GM21423 (cell line): ENCODE results near the gene POLE.

Experiments used
- ATAC-seq: cut with Tn5 transposase; IDR thresholded peaks from one replicate; pipeline ENCODE4 v1.9.1; 2021; ENCODE audit warnings: mild to moderate bottlenecking, moderate library complexity; ENCODE audit not compliant: unreplicated experiment

Gene POLE

DNA sequence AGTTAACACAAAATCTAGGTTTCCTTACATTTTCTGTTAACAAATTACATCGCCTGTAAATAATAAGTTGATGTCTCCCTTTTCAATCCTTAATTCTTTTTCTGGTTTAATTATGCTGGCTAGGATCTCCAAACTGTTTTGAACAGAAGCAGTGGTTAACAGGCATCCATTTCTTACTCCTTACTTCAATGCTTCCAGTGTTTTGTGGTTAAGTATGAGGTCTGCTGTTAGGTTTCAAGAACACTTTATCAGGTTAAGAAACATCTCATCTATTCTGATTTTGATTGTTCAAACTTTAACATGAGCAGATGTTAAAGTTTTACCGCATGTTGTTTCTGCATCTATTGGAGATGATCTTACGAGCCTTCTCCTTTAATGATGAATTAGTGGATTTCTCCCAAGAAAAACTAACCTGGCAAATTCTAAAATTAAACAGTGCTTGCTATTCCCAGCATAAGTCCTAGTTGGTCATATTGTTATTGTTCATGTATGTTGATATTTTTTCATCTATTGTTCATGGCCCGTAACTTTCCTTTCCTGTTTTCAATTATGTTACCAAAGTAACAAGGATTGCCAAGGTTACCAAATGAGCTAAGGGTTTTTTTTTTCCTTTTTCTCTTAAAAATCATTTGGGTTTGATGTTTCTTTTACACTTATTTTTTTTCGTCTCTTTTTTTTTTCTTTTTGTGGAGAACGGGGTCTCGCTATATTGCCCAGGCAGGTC is 33.4 kb downstream of the POLE start:
- ATAC-seq, result no peak

DNA sequence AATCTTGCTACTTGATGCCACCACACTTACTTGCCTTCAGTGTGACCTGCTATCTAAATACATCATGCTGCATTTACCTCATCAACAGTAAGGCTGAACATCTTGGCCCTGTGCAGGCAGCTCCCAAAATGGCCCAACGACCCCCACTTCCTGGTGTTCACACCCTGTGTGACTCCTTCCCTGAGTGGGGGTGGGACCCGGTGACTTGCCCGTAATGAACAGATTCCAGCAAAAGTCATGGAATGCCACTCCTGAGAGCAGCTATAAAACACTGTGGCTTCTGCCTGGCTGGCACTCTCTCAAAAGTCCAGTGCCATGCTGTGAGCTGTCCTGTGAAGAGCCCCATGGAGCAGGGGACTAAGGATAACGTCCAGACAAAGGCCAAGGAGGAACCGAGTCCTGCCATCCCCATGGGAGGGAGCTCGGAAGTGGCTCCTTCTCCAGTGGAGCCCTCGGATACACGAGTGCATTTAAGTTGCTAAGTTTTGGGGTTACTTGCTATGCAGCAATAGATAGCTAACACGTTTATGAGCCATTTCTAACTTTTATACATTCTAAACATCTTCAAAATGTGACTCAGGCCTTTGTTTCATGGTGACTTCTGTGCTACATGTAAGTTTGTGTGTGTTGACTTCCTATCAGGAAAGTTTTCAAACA is 35.6 kb downstream of the POLE start:
- no peak for ATAC-seq

DNA sequence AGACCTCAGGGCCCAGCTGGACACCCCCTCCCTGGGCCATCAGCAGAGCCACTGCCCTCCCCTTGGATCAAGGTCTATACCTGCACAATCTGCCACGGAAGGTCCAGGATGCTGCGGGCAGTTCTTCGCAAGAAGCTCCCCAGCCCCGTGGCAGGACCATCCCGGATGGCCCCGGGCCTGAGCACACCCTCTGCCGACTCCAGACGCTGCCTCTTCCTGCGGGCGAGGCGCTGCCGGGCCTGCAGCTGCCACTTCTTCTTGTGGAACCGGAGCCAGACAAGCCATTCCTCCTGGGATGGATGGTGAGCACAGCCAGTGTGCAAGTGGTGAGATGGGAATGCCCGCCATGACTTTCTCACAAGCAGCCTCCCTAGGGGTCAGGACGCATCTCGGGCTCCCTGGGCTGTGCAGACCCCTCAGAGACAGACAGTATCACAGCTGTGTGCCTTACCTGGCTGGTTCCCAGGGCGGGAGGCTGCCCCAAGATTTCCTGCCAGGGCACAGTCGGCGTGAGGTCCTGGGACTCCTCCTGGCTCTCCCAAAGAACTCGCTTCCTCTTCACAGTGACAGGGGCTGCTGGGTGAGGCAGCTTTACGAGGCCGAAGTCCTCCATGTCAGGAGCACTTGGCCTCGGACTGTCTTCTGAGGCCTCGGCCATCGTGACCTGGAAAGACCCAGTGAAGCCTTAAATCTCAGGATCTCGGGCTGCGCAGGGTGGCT is 37.8 kb downstream of the POLE start:
- ATAC-seq, result no peak

DNA sequence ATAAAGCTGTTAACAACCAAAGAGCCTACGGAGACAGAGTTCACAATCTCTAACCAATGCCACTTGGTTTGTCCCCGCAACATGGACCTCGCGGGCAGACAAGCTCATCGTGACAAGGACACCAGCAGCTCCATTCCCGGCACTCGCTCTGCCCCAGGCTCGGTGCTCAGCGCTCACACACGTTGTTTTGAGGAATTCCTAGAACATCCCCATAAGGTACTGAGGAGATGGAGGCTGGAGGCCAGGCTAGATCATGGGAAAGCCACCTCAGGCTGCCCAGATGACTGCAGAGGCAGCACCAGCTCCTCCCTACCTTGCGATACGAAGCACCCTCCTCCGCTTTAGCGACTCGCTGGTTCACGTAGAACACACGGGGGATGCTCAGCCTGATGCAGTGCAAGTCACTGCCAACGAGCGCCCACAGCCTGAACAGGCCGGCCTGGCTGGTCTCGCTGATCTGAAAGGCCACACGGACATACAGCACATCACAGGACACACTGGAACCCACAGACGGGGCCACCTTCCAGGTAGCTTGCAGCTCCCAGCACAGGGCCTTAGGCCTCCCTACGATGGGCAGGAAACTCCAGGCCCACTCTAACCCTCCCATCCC is 38.4 kb downstream of the POLE start:
- no peak for ATAC-seq

DNA sequence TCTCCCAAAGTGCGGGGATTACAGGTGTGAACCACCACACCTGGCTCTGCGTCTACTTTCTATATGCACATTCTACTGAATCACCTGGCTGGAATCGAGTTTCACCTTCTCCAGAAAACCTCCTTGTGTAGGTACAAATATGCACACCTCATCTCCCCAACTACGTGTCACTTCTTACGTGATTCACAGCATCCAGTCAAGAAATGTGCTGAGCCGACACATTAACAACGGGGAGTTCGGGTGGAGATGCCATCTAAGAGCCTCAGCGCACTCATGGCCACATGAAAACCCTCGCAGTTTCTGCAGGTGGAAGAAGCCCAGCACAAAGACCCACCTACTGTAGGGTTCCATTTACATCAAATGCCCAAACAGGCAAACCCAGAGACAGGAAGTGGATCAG is 39.3 kb downstream of the POLE start:
- no peak for ATAC-seq

DNA sequence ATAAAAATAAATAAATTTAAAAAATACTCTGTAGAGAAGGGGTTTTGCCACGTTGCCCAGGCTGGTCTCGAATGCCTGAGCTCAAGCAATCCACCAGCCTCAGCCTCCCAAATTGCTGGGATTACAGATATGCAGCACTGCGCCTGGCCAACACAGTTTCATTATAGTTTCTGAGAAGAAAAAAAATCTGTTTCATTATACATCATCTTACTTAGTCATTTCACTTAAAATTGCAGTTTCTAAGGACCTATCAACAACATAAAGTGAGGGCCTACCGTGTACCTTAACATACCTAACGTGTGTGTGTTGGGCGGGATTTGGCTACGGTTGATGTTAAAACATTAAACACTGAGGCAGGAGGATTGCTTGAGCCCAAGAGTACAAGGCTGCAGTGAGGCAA is 40.3 kb downstream of the POLE start:
- ATAC-seq, result no peak

DNA sequence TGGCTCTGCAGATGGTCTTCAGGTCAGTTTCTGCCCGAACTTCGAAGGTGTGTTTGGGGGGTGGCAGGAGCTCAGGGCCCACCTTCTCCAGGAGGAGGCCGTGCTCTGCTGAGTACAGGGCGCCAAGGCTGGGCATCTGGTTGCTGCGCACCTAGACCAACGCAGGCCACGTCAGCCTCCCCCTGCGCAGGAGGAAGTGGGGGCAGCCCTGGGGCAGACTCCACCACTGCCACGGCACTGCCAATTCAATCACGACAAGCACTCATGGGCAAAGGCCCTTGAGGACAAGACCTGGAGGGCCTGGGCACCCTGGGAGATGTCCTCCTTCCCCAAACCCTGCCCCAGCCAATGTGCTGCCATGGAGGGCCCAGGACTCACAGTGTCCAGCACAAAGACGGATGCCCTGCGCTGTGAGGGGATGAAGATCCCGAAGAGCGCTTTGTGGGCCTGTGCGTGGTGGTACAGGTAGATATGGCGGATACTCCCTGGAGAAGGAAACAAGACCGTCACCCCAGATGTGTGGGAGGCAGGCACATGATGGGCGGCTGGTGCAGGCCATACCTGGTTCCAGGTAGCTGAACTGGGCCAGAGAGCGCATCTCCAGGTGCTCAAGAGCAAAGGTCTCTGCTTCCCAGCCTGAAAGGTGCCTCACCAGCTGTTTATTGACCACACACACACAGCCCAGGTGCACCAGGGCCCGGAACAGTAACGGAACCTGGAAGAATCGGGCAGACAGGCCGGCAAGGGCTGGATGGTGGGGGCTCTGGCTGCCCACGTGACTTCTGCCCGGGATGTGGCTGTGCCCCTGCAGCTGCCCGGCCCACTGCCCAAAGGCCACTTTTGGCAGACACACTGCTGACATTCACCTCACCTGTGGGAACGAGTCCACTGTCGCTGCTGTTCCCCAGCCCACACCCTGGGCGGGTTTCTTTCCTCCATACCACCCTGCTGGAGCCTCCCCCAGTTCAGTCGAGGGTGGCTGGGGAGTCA is 44.0 kb downstream of the POLE start:
- ATAC-seq, result no peak

DNA sequence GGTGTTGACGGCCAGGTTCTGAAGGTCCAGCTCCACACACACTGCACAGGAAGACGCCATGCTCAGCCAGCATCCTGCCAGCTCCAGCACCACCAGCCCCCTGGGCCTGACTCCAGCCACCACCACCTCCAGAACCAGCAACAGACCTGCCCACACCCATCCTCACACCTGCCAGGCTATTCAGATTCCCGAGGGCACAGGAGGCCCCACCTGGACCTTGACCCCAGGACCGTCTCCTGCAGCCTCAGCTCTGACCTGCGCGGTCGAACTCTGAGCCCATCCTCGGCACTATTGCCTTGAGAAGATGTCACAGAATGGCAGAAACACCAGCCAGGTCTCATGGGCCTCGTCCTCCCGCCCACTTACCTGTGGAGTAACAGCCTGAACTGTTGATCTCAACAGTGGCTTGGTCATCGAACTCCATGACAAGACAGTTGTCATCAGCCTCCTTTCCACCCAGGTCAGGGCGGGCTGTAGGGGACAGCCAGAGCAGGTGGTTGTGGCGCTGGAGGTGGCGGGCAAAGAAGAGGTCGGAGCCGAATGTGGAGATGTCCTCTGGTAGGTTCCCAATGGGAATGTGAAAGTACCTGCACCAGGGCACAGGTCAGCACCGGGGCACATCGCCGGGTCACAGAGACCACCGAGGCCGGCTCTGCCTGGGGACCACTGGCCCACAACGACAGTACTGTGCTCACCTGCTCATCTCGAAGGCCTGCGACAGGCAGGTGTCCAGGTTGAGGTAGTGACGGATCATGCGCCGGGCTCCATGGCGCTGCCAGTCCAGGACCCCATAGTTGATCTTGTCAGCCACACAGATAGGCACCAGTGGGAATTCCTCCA is 45.1 kb downstream of the POLE start:
- ATAC-seq, result no peak

DNA sequence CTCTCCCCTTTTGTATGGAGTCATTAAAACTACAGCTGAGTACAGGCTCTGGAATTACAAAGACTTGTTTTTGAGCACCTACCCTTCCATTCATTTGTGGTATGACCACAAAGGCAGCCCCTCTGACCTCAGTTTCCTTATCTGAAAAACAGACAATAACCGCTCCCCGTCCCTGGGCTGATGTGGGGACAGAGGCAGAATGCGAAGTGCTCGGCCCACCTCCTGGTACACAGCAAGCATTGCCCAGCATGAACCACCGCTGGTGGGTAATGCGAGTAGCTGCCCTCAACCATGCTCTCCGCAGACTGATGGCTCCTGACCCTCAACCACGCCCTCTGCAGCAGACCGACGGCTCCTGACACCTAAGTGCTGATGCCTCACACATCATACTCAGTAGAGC is 46.2 kb downstream of the POLE start:
- ATAC-seq, result no peak

DNA sequence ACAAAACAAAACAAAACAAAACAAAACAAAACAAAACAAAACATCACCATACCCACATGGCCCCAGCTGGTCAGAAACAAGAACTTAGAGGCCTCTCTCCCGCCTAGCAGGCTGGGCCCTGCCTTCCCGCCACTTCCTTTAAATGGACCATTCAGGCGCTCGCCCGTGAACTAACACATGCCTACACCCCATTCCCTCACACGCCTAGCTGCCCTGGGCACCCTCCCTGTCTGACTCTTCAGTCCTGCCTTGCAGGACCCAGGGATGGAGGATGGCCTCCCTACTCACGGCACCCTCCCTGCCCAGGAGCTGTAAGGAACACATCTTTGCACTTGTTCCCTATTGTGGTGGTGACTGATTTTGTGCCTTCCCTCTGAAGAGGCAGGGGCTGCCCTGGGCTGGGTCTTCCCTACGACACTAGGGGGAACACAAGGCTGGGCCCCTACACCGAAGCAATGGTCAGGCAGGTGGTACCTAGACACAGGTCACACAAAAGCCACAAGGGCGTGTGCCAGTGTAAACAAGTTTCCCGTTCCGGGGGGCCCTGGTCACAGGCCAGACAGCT is 47.1 kb downstream of the POLE start:
- ATAC-seq, result no peak

DNA sequence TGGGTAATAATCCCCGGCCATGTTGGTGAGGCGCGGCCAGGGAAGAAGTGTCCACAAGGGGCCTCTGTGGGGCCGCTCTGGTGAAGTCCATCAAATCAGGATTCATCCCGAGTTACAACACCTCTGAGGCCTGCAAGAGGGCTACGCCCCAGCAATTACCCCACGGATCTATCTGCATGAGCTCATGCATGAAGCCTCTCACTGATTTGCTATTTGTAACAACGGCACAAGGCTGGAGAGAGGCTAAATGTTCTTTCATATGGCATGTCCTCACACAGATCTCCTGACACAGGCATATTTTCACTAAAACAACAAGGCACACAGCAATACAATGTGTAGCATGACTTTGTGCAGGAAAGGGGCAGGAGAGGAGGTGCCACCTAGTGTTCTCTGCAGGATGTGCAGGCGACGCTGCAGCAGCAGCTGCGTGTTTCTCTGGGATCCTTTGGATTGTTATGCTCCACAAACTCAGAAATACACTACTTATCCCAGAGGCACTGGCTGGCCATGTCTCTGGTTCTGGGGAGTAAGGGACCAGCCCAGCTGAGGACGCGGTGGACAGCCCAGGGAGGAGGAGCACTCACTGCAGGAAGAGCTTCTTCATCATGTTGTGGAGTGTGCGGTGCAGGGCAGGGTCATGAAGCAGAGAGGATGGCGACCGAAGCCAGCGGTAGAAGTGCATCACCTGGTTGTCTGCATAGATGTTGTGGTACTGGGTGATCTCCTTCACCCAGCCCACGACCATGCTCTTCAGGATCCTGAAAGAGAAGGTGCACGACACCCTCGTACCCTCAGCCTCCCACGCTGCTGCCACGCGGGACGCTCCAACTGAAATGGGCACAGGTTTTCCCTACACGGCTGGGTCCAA is 48.4 kb downstream of the POLE start:
- ATAC-seq, result no peak

DNA sequence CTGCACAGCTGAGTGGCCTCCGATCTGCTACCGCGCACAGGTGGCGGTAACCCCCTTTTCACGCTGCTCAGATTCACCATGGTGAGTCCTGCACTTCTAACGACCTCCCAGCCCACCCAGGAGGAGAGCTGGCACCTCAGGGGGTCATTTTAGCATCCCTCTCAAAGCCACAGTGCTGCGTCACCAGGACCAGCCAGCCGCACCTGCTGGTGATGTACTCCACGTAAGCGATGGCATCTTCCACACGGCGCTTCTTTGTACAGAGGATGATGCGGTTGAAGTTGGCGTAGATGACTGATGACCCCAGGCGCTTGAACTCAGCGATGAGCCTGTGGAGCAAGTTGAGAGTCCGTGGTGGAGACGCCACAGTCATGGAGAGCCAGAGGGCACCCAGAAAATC is 49.3 kb downstream of the POLE start:
- ATAC-seq, result no peak

DNA sequence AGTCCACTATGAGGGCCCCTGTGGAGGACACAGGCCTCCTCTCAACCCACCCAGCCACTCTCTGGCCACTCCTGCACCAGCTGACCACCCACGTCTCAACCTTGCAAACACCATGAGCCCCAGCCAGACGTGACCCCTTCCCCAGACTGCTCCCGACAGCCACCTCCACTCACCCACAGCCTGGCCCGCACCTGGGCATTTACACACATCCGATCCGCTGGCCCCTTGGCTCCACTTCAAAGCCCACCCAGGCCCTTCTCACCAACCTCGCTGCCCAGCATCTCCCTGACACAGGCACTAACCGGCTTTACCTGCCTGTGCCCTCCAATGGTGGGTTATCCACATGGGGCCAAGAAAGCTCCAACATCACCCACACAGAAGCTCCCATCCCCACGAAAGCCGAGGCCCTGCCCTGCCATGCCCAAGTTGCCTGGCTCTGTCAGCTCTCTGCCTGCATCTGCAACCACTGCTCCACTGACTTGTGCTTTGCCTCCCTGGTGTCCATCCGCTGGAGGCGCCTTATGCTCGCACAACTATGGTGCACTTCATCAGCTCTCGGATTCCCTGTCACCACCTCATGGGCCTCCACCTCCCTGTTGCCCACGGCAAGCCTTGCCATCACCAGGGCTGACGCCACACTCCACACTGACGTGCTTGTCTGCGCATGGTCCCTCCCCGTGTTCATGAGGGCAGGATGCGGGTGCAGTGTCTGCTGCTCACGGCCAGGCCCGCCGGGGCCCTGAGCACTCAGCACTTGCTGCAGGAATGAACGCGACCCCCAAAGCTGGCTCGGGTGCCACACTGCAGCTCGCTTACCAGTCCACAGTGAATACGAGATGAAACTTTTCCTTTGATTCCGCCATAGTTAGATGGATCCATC is 51.8 kb downstream of the POLE start:
- no peak for ATAC-seq

DNA sequence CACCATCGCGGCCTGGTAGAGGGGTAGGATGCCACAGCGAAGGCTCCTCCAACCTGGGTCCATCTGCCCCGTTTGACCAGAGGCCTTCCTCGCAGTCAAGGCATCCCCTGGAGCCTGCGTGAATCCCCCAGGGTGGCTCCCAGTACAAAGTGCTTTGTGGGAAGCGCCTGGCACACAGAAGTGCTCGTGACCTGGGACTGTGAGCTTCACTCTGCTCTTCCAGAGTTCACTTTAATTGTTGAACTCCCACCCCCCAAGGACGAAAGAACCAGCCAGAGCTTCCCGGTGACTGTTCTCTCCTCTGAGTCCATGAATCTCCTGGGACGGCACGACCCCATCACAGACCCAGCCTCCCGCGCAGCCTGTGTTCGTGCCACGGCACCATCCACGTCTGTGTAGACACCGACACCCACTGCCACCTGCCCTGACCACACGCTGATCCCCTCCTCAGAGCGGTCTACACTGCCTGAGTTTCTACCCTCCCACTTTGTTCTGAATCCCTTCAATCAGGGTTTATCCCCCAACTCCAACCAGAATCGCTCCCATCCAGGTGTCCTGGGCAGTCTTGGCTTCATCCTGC is 52.6 kb downstream of the POLE start:
- ATAC-seq, result no peak

DNA sequence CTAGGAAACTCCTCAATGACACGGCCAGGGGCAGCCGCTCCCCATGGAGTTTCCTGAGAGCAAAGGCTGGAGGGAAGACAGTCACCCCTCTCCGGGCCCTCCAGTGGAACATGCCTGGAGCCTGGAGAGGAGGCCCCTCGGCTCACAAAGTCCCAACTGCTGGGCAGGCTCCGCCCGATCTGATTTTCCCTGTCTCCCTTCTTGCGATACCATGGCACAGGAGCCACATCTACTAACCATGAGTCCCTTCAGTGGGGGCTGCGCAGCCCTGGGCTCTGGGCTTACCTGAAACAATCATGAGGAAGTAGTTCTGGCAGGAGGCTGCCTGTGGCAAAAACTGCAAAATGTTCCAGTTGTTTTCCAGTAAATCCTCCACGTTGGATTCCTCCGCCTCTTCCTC is 53.2 kb downstream of the POLE start:
- ATAC-seq, result no peak

DNA sequence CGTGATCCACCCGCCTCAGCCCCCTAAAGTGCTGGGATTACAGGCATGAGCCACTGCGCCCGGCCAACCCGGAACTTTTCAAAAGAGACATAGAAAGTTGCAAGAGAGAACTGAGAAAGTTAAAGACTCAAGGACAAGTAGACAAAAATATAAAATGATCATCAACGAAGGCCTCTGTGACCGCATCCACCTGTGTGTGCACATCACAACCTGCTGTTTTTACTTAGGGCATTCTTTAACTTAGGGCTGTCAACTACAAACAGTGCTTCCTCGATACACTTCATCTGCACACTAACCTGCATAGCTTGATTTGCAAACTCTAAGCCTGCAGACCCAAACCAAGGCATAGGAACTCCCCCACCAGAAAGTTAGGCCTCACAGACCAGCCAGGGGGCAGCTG is 53.7 kb downstream of the POLE start:
- no peak for ATAC-seq
